Lower leg skin (tissue), 3 donors: ENCODE results near the gene CLEC11A.

Experiments
- CTCF ChIP-seq, 3 donors: fragments of 450-650 bp; IDR thresholded peaks; one replicate each; pipeline ENCODE4 v1.5.1; 2016; ENCODE audit warnings: antibody characterized with exemption in 3 of 3, mild to moderate bottlenecking in 3 of 3, moderate library complexity in 2 of 3
- POLR2A ChIP-seq, 2 donors: fragments of 450-650 bp; IDR thresholded peaks; one replicate each; pipeline ENCODE4 v1.6.1; 2016 to 2017; ENCODE audit warnings: antibody characterized with exemption in 2 of 2, mild to moderate bottlenecking in 1 of 2, moderate library complexity in 1 of 2

- TF ChIP-seq CTCF (IDR thresholded peaks at IDR 0.05) (no peak), POLR2A (IDR thresholded peaks at IDR 0.05) (no peak)
Observed at GRCh38 chr19:50764409-50764808, 41.2 kb downstream of the CLEC11A start.
